ENCODE results near the gene STX3. TPM values are rescaled to one million over a fixed set of nuclear protein-coding genes. Genes with fewer than 3 reads are reported as not detected.

STX3 gene
- total RNA-seq, 1 experiment from 2014 or later = 20.4 TPM

- ATAC-seq (no peak), DNase-seq (ENCODE audit: low read depth, low spot score) (no peak)
- intact Hi-C loops (cut with micrococcal nuclease) = no loop called here
- no peak overlapping the region for H3K4me3 ChIP-seq (replicated peaks in 1 of 2; ENCODE audit: low read depth in 1 of 2, low read length in 2 of 2)
- H3K9me3 ChIP-seq (ENCODE audit: control insufficient read depth in 1 of 2, insufficient read depth in 1 of 2, low read depth in 1 of 2, low read length in 2 of 2) = no peaks in the 10 kb centered on the region
- no peaks in the 10 kb centered on the region for H4K20me1 ChIP-seq (ENCODE audit: insufficient read depth)
- CTCF ChIA-PET = interaction anchor here (1.7 kb wide), 1 partner anchor 9 kb away, joined by 3 read pairs; no protein-coding TSS in a partner anchor
- no peaks in the 10 kb centered on the region for H3K27me3 ChIP-seq (ENCODE audit: insufficient read depth, low read length)
- POLR2A ChIA-PET = no interaction called here
- no peak for TF ChIP-seq ZBTB33 (IDR thresholded peaks at IDR 0.05; ENCODE audit: extremely low read depth, insufficient replicate concordance, low read length)
- H3K27ac ChIP-seq (ENCODE audit: low read depth, low read length) = no peak overlapping the region
- H3K4me2 ChIP-seq (ENCODE audit: low read length) = no peak overlapping the region
- peaks cover 5 to 15% of the 10 kb centered on the region in 2 experiments; a peak in 2 of 4 replicates for H3K4me1 ChIP-seq (ENCODE audit: control insufficient read depth in 1 of 2, insufficient read depth in 2 of 2, low read length in 2 of 2)
- H2AFZ ChIP-seq (ENCODE audit: low read depth, low read length, poor library complexity, severe bottlenecking) = no peak overlapping the region
- H3K79me2 ChIP-seq (ENCODE audit: insufficient read depth, low read length) = peaks cover 22% of the 10 kb centered on the region
- RAD21 ChIA-PET (ENCODE audit: low non-redundant PET in 1 of 2, low total read pairs in 2 of 2, uncharacterized antibody in 2 of 2, unreplicated experiment in 2 of 2) = no interaction called here
- no TSS peak for BruUV-seq (replicated peaks)
- no peaks in the 10 kb centered on the region for H3K9me2 ChIP-seq (ENCODE audit: insufficient read depth)
- no peak overlapping the region for H3K9ac ChIP-seq (ENCODE audit: low read length)
- H3K36me3 ChIP-seq (ENCODE audit: control insufficient read depth in 1 of 2, insufficient read depth in 2 of 2, low read length in 2 of 2) = peaks cover 3% of the 10 kb centered on the region in 2 experiments; a peak in 2 of 4 replicates
Observed at GRCh38 chr11:59813364-59813763, 58.2 kb downstream of the STX3 start.

GRCh38 chr11:59814021-59814420 is 58.8 kb downstream of the STX3 start:
- ChIA-PET POLR2A (no interaction called here), CTCF (interaction anchor here (1.7 kb wide), 1 partner anchor 9 kb away, joined by 3 read pairs; no protein-coding TSS in a partner anchor), RAD21 (ENCODE audit: low non-redundant PET in 1 of 2, low total read pairs in 2 of 2, uncharacterized antibody in 2 of 2, unreplicated experiment in 2 of 2) (no interaction called here)
- Histone ChIP-seq H3K9me3 (ENCODE audit: control insufficient read depth in 1 of 2, insufficient read depth in 1 of 2, low read depth in 1 of 2, low read length in 2 of 2) (no peaks in the 10 kb centered on the region), H3K4me2 (ENCODE audit: low read length) (no peak overlapping the region), H3K4me3 (replicated peaks in 1 of 2; ENCODE audit: low read depth in 1 of 2, low read length in 2 of 2) (no peak overlapping the region), H3K9ac (ENCODE audit: low read length) (no peak overlapping the region), H3K27ac (ENCODE audit: low read depth, low read length) (no peak overlapping the region), H2AFZ (ENCODE audit: low read depth, low read length, poor library complexity, severe bottlenecking) (no peak overlapping the region), H3K36me3 (ENCODE audit: control insufficient read depth in 1 of 2, insufficient read depth in 2 of 2, low read length in 2 of 2) (no peaks in the 10 kb centered on the region), H3K27me3 (ENCODE audit: insufficient read depth, low read length) (no peaks in the 10 kb centered on the region), H3K9me2 (ENCODE audit: insufficient read depth) (no peaks in the 10 kb centered on the region), H3K79me2 (ENCODE audit: insufficient read depth, low read length) (peaks cover 15% of the 10 kb centered on the region), H3K4me1 (ENCODE audit: control insufficient read depth in 1 of 2, insufficient read depth in 2 of 2, low read length in 2 of 2) (peaks cover 5 to 15% of the 10 kb centered on the region in 2 experiments; a peak in 2 of 4 replicates), H4K20me1 (ENCODE audit: insufficient read depth) (no peaks in the 10 kb centered on the region)
- intact Hi-C loops (cut with micrococcal nuclease) = no loop called here
- no TSS peak for BruUV-seq (replicated peaks)
- no peak for ATAC-seq
- no peak for DNase-seq (ENCODE audit: low read depth, low spot score)
- TF ChIP-seq CEBPB (IDR thresholded peaks at IDR 0.05; ENCODE audit: low read depth) (no peak), REST (IDR thresholded peaks at IDR 0.05; ENCODE audit: low read depth) (no peak), EZH2phosphoT487 (IDR thresholded peaks at IDR 0.05; ENCODE audit: borderline replicate concordance) (no peak), POLR2AphosphoS5 (IDR thresholded peaks at IDR 0.05; ENCODE audit: low read depth, low read length) (no peak), ZNF274 (IDR thresholded peaks at IDR 0.05; ENCODE audit: low read depth, low read length) (no peak), TCF7L2 (IDR thresholded peaks at IDR 0.05; ENCODE audit: borderline replicate concordance, extremely low read depth, insufficient read depth, insufficient read length) (no peak), ELF1 (IDR thresholded peaks at IDR 0.05; ENCODE audit: borderline replicate concordance, low read depth) (no peak), YY1 (IDR thresholded peaks at IDR 0.05; ENCODE audit: extremely low read depth, insufficient replicate concordance, low read depth, low read length) (no peak), ZBTB33 (IDR thresholded peaks at IDR 0.05; ENCODE audit: extremely low read depth, insufficient replicate concordance, low read length) (no peak)
